HepG2 (cell line): ENCODE data around the gene THRA. TPM values are rescaled to one million over a fixed set of nuclear protein-coding genes. Genes with fewer than 3 reads are reported as not detected.

Experiments
- ASH2L ChIP-seq: fragments of 300-600, 200-600 bp; sonication (generic); IDR thresholded peaks from 2 replicates; pipeline ENCODE4 v1.7.0; 2017; ENCODE audit warnings: low read depth, mild to moderate bottlenecking, moderate library complexity, mixed read lengths, low read length; ENCODE audit not compliant: insufficient read length
- E2F2 ChIP-seq: sonication (generic); formaldehyde crosslinking; IDR thresholded peaks from 2 replicates; pipeline ENCODE4 v1.4.0; 2020; ENCODE audit warnings: missing genetic modification reagents, borderline replicate concordance
- ELF3 ChIP-seq: IDR thresholded peaks from 2 replicates; pipeline ENCODE4 v1.6.1; 2016; ENCODE audit warnings: missing genetic modification reagents, missing compliant biosample characterization
- ETS1 ChIP-seq: sonication (generic); formaldehyde crosslinking; IDR thresholded peaks from 2 replicates; pipeline ENCODE4 v1.4.0; 2020; ENCODE audit warnings: missing genetic modification reagents
- GLI4 ChIP-seq: sonication (generic); formaldehyde crosslinking; IDR thresholded peaks from 2 replicates; pipeline ENCODE4 v1.5.1; 2020; ENCODE audit warnings: missing genetic modification reagents, mild to moderate bottlenecking, moderate library complexity, borderline replicate concordance
- PAXIP1 ChIP-seq: sonication (generic); formaldehyde crosslinking; conservative IDR thresholded peaks from 2 replicates; pipeline ENCODE4 v1.4.0; 2020; ENCODE audit warnings: mild to moderate bottlenecking, missing genetic modification reagents, moderate library complexity
- PHF8 ChIP-seq: sonication (generic); formaldehyde crosslinking; IDR thresholded peaks from 2 replicates; pipeline ENCODE4 v1.5.0; 2020; ENCODE audit warnings: missing genetic modification reagents
- POLR2AphosphoS2 ChIP-seq: IDR thresholded peaks from 2 replicates; pipeline ENCODE4 v1.6.1; 2011; ENCODE audit warnings: low read depth, low read length, improper control_type of control experiment
- PPARG ChIP-seq: conservative IDR thresholded peaks from 2 replicates; pipeline ENCODE4 v1.6.1; 2016; ENCODE audit warnings: missing biosample characterization, missing genetic modification reagents
- RFX5 ChIP-seq: IDR thresholded peaks from 2 replicates; pipeline ENCODE4 v1.6.1; 2011; ENCODE audit warnings: low read depth, low read length, improper control_type of control experiment
- RNF219 ChIP-seq: sonication (generic); formaldehyde crosslinking; IDR thresholded peaks from 2 replicates; pipeline ENCODE4 v1.5.0; 2020; ENCODE audit warnings: mild to moderate bottlenecking, missing genetic modification reagents
- SMAD1 ChIP-seq: sonication (generic); formaldehyde crosslinking; IDR thresholded peaks from 2 replicates; pipeline ENCODE4 v1.4.0; 2020; ENCODE audit warnings: missing genetic modification reagents, low read depth, mild to moderate bottlenecking, borderline replicate concordance
- SUZ12 ChIP-seq: fragments of 150-350 bp; IDR thresholded peaks from 2 replicates; pipeline ENCODE4 v1.6.1; 2014; ENCODE audit warnings: low read depth, low read length
- SYNCRIP ChIP-seq: fragments of 200-400 bp; formaldehyde crosslinking; IDR thresholded peaks from 2 replicates; pipeline ENCODE4 v1.6.1; 2018; ENCODE audit warnings: mild to moderate bottlenecking, low read depth, low read length; ENCODE audit not compliant: insufficient read depth
- TCF7 ChIP-seq: sonication (generic); IDR thresholded peaks from 2 replicates; pipeline ENCODE4 v1.6.1; 2016; ENCODE audit warnings: antibody characterized with exemption, low read depth
- TRAFD1 ChIP-seq: sonication (generic); formaldehyde crosslinking; IDR thresholded peaks from 2 replicates; pipeline ENCODE4 v1.5.1; 2020; ENCODE audit warnings: missing genetic modification reagents, mild to moderate bottlenecking, borderline replicate concordance
- ZBTB7B ChIP-seq: sonication (generic); formaldehyde crosslinking; IDR thresholded peaks from 2 replicates; pipeline ENCODE4 v1.4.0; 2020; ENCODE audit warnings: missing genetic modification reagents
- ZNF446 ChIP-seq: sonication (generic); formaldehyde crosslinking; IDR thresholded peaks from 2 replicates; pipeline ENCODE4 v1.5.0; 2020; ENCODE audit warnings: mild to moderate bottlenecking, missing genetic modification reagents
- ZNF530 ChIP-seq: sonication (generic); formaldehyde crosslinking; IDR thresholded peaks from 2 replicates; pipeline ENCODE4 v1.5.0; 2020; ENCODE audit warnings: low read depth, mild to moderate bottlenecking, missing genetic modification reagents
- ZNF674 ChIP-seq: sonication (generic); formaldehyde crosslinking; IDR thresholded peaks from 2 replicates; pipeline ENCODE4 v1.5.0; 2020; ENCODE audit warnings: low read depth, mild to moderate bottlenecking, missing genetic modification reagents
- polyA plus RNA-seq, 8 experiments: library from polyadenylated mRNA; depleted of rRNA in 3 of 8; stranded (reverse) in 7 of 8; unstranded in 1 of 8; fragments of >200 nt; fragmentation: Illumina TruSeq in 4 of 8; extraction: Trizol in 4 of 8; gene quantifications; 2 replicates each; pipeline versions ENCODE4 v1.2.1 to v1.2.3, GENCODE V29; 2011 to 2016; ENCODE audit warnings: low read depth in 4 of 8, missing spikeins in 1 of 8, mixed read lengths in 1 of 8; ENCODE audit not compliant: insufficient read depth in 1 of 8
- total RNA-seq, 5 experiments: library from RNA; depleted of rRNA; stranded (reverse); fragments of >200 nt; fragmentation: Illumina TruSeq; extraction: Trizol; gene quantifications; 2 replicates each; pipeline ENCODE4 v1.2.3, GENCODE V29; 2016; ENCODE audit warnings: low read depth in 1 of 5

Gene THRA
- total and polyA plus RNA-seq, 2 of the 13 experiments (the other 11 are each of a cell fraction or from before 2014, with no cell fraction given) = 8.0 to 9.9 TPM

- TF ChIP-seq TRAFD1 (CRISPR knock-in tag) (no peak), RNF219 (CRISPR knock-in tag) (no peak), E2F2 (CRISPR knock-in tag) (no peak), ZNF674 (no peak), GLI4 (CRISPR knock-in tag) (no peak), ASH2L (no peak), PAXIP1 (CRISPR knock-in tag) (peak; percentile 57; the same call in 1 of the 2 replicates), TCF7 (no peak), RFX5 (no peak), ZNF530 (CRISPR knock-in tag) (no peak), SMAD1 (CRISPR knock-in tag) (no peak; the same call in 1 of the 2 replicates), ETS1 (CRISPR knock-in tag) (no peak), PPARG (CRISPR knock-in tag) (no peak), ZBTB7B (CRISPR knock-in tag) (no peak), POLR2AphosphoS2 (no peak), SUZ12 (no peak), SYNCRIP (no peak), ELF3 (CRISPR knock-in tag) (peak; percentile 42; the same call in 1 of the 2 replicates), ZNF446 (no peak), PHF8 (CRISPR knock-in tag) (no peak)
- TF ChIP-seq, all 625 proteins: peak for 136
These were observed 12.6 kb downstream of the THRA start (continued) for GRCh38 chr17:40075201-40075941.
